Measurements from ENCODE around the gene SMC6.

DNA sequence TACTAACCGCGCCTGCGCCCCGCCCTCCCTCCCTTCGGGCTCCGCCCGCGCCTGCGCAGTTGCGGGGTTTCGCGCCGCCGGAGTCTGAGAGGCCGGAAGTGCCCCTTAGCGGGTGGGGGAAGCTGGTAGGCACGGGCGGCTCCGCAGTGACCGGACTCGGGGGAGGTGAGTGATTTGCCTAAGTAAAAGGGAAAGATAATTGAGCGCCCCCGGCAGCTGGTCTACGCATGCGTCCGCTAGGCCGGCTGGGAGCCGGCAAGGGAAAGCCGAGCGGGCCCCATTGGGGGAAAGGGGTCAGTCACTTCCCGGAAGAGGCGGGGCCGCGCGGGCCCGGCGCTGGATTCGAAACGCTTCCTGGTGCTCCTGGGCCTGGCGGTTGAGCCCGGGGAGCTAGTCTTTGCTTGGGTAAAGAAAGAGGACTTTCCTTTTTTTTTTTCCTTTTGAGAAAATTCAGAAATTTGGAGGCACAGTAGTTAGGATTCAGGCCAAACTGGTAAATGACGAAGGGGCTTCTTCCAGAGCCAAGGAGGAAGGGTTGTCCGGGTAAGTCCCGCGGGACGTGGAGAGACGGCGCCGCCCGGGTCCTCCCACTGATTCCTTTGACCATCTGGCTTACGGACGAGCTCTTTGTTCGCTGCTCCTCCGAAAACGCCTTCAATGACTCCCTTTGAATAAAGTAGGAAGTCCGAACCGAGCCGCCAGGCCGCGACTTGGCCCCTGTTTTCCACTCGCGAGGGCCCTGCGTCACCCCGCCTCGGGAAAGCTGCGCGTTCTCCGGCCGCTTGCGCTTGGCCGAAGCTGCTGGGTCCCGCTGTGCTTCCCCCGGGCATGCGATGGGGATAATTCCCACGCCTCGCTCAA, at the start of gene SMC6, which contains the start of gene GEN1:
- no peak; the same call in 1 of the 2 replicates for TF ChIP-seq POLR2A (IDR thresholded peaks at IDR 0.05; ENCODE audit: low read depth, low read length)
- TF ChIP-seq POLR2AphosphoS5 (IDR thresholded peaks at IDR 0.05; ENCODE audit: low read depth, low read length) = no peak

All from GM12892 (cell line).